ENCODE results near the gene SPI1.

SPI1 gene

GRCh38 chr11:47359162-47359561 lies 19.2 kb downstream of the SPI1 start:
- DNase-seq: no peak

GRCh38 chr11:47358731-47359051 lies 19.7 kb downstream of the SPI1 start:
- DNase-seq: no peak

GRCh38 chr11:47357985-47358730 lies 20.2 kb downstream of the SPI1 start:
- DNase-seq: no peak

- no peak for DNase-seq
These were observed 21.4 kb downstream of the SPI1 start for GRCh38 chr11:47356998-47357329.

GRCh38 chr11:47356129-47356997 lies 22.0 kb downstream of the SPI1 start:
- DNase-seq: no peak

GRCh38 chr11:47355283-47356128 lies 22.8 kb downstream of the SPI1 start:
- DNase-seq: peak; percentile 76

GRCh38 chr11:47354913-47355282 lies 23.4 kb downstream of the SPI1 start:
- DNase-seq: no peak

GRCh38 chr11:47353978-47354774 lies 24.2 kb downstream of the SPI1 start:
- DNase-seq: no peak

- no peak for DNase-seq
These were observed 25.8 kb downstream of the SPI1 start, which contains the start of gene MYBPC3 for GRCh38 chr11:47352556-47352955. Gene MYBPC3, minus strand, starts transcription at chr11:47352702. Its CDS starts 55 bp downstream, at chr11:47352647.

GRCh38 chr11:47351156-47352126 lies 26.9 kb downstream of the SPI1 start:
- DNase-seq: no peak

- no peak for DNase-seq
These were observed 28.0 kb downstream of the SPI1 start for GRCh38 chr11:47350315-47350714.

- DNase-seq: no peak
These were observed 28.7 kb downstream of the SPI1 start for GRCh38 chr11:47349521-47350095.

GRCh38 chr11:47348859-47349258 lies 29.5 kb downstream of the SPI1 start:
- DNase-seq: no peak

GRCh38 chr11:47348131-47348802 lies 30.1 kb downstream of the SPI1 start:
- DNase-seq: no peak

GRCh38 chr11:47347137-47347536 lies 31.2 kb downstream of the SPI1 start:
- no peak for DNase-seq

GRCh38 chr11:47345890-47346563 lies 32.3 kb downstream of the SPI1 start:
- DNase-seq: no peak

GRCh38 chr11:47342854-47343253 lies 35.5 kb downstream of the SPI1 start:
- no peak for DNase-seq

GRCh38 chr11:47342036-47342803 lies 36.1 kb downstream of the SPI1 start:
- no peak for DNase-seq
